Osteocyte (in vitro differentiated cells): ENCODE measurements around the gene LRRC4C. TPM values are rescaled to one million over a fixed set of nuclear protein-coding genes. Genes with fewer than 3 reads are reported as not detected.

Experiments
- DNase-seq: peaks from one replicate; pipeline ENCODE4 v3.0.0; 2021; ENCODE audit warnings: mixed read lengths; ENCODE audit not compliant: unreplicated experiment; ENCODE audit errors: extremely low spot score
- H3K27ac Mint-ChIP-seq: one replicate; pipeline ENCODE4 v1.8.0; 2021; ENCODE audit warnings: mild to moderate bottlenecking, mixed read lengths; ENCODE audit not compliant: unreplicated experiment
- H3K27me3 Mint-ChIP-seq: one replicate; pipeline ENCODE4 v1.8.0; 2021; ENCODE audit warnings: mixed read lengths; ENCODE audit not compliant: unreplicated experiment
- H3K36me3 Mint-ChIP-seq: one replicate; pipeline ENCODE4 v1.8.0; 2021; ENCODE audit warnings: mixed read lengths; ENCODE audit not compliant: unreplicated experiment
- H3K4me1 Mint-ChIP-seq: one replicate; pipeline ENCODE4 v1.8.0; 2021; ENCODE audit warnings: mixed read lengths; ENCODE audit not compliant: unreplicated experiment
- H3K4me3 Mint-ChIP-seq: one replicate; pipeline ENCODE4 v1.8.0; 2021; ENCODE audit warnings: mild to moderate bottlenecking, moderate library complexity, mixed read lengths; ENCODE audit not compliant: unreplicated experiment
- H3K9me3 Mint-ChIP-seq: one replicate; pipeline ENCODE4 v1.8.0; 2021; ENCODE audit warnings: mixed read lengths; ENCODE audit not compliant: unreplicated experiment
- total RNA-seq: library from RNA; stranded (reverse); gene quantifications from 2 replicates; pipeline ENCODE4 v1.2.1, GENCODE V29; 2021
- TF ChIP-seq, protein P1 (sequence below): fragments of 200-600 bp; sonication (generic); IDR thresholded peaks from 2 replicates; pipeline ENCODE4 v1.5.0; 2021; ENCODE audit warnings: antibody characterized with exemption, mild to moderate bottlenecking, moderate library complexity

LRRC4C gene
- total RNA-seq, 1 donor from 2014 or later: 0.16 TPM

DNA sequence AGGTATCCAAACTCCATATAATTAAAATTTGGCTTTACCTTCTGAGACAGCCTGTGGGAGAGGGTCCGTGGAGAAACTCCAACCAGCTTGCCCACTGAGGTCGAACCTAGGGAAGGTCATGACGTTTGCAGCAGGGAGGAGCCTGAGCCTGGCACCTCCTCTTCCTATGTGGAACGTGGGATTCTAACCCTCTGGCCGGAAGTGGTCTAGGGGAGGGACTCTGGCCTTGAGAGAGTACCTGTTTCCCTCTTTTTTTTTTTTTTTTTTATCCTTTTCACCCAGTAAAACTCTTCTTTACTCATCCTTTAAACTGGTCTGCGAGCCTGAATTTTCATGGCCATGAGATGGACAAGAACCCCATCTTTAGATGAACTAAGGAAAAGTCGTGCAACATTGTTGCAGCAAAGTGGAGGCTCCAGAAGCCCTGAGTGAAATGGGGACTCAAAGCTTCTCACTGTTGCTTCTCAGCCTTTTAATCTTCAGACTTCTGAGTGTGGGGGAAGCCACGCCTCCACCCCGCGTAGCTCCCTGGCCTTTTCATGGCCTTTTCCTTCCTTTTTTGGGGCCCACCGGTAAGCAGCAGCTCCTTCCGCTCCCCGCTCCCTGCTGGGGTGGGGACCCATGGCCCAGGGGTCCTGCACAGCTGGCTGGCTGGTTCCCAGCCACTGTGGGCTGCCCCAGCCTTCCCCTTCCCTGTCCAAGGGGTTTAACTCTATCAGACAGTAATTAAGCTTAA, 1359.9 kb downstream of the LRRC4C start:
- Mint-ChIP-seq H3K9me3 (peaks cover 14% of the 10 kb centered on the region), H3K27me3 (no peaks in the 10 kb centered on the region), H3K27ac (no peak overlapping the region), H3K36me3 (no peaks in the 10 kb centered on the region), H3K4me1 (no peaks in the 10 kb centered on the region), H3K4me3 (no peak overlapping the region)
- DNase-seq: no peak
- TF ChIP-seq, protein P1, sequence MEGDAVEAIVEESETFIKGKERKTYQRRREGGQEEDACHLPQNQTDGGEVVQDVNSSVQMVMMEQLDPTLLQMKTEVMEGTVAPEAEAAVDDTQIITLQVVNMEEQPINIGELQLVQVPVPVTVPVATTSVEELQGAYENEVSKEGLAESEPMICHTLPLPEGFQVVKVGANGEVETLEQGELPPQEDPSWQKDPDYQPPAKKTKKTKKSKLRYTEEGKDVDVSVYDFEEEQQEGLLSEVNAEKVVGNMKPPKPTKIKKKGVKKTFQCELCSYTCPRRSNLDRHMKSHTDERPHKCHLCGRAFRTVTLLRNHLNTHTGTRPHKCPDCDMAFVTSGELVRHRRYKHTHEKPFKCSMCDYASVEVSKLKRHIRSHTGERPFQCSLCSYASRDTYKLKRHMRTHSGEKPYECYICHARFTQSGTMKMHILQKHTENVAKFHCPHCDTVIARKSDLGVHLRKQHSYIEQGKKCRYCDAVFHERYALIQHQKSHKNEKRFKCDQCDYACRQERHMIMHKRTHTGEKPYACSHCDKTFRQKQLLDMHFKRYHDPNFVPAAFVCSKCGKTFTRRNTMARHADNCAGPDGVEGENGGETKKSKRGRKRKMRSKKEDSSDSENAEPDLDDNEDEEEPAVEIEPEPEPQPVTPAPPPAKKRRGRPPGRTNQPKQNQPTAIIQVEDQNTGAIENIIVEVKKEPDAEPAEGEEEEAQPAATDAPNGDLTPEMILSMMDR: no peak

DNA sequence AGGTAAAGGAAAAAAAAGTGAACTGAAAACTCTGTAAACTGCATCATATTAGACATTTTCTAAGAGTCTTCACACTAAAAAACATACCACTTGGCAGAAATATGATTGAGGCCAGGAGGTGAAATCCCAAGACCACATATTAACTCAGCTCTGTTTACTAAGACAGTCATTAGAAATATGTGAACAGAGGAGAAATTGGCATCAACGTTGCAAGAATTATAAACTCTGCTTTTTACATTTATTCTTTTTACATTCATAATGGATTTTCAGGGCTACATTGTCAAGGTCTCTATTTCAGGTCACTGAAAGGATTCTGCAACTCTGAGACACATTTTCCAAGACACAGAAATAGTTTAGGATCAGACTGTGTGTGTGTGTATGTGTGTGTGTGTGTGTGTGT, 1364.0 kb downstream of the LRRC4C start:
- no peaks in the 10 kb centered on the region for H3K4me1 Mint-ChIP-seq
- no peak overlapping the region for H3K4me3 Mint-ChIP-seq
- H3K27ac Mint-ChIP-seq: no peak overlapping the region
- no peak for DNase-seq
- H3K36me3 Mint-ChIP-seq: no peaks in the 10 kb centered on the region
- H3K27me3 Mint-ChIP-seq: no peaks in the 10 kb centered on the region
- peaks cover 16% of the 10 kb centered on the region for H3K9me3 Mint-ChIP-seq
- TF ChIP-seq, protein P1: no peak

DNA sequence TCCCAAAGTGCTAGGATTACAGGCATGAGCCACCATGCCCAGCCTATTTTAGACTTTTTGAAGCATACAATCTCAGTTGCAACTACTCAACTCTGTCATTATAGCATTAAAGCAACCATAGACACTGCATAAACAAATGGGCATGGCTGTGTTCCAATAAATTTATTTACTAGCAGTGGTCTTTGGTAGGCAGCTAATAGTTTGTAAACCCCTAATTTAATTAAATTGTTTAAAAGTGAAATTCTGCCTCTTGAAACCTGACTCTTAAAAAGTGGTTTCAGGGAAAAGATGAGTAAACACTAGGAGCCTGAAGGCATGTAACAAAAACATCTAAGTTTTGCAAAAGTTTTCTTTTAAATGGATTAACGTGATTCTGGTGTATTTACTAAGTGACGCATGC, 1364.5 kb downstream of the LRRC4C start:
- TF ChIP-seq, protein P1: no peak
- Mint-ChIP-seq H3K27ac (no peak overlapping the region), H3K9me3 (peaks cover 16% of the 10 kb centered on the region), H3K4me3 (no peak overlapping the region), H3K4me1 (no peaks in the 10 kb centered on the region), H3K36me3 (no peaks in the 10 kb centered on the region), H3K27me3 (no peaks in the 10 kb centered on the region)
- no peak for DNase-seq

DNA sequence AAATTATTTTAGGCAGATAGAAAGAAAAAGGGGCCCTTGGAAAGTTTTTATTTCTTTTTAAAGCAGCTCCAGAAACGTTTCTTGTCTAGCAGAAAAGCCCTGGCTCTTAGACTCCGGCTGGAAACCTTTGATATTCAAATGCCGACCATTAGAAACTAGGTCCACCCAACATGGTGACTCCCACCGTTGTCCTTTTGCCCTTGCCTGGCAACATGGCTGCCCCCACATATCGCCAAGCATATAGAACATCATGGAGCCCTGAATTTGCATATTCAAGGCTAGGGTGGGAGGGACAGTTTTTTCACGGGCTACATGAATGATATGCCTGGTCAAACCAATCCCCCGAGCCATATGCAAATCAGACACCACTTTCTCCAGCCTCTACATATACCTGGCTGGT, 1379.0 kb downstream of the LRRC4C start:
- no peaks in the 10 kb centered on the region for H3K4me1 Mint-ChIP-seq
- TF ChIP-seq, protein P1: no peak
- no peak overlapping the region for H3K27ac Mint-ChIP-seq
- no peak for DNase-seq
- H3K27me3 Mint-ChIP-seq: no peaks in the 10 kb centered on the region
- H3K9me3 Mint-ChIP-seq: peaks cover 36% of the 10 kb centered on the region
- H3K36me3 Mint-ChIP-seq: no peaks in the 10 kb centered on the region
- H3K4me3 Mint-ChIP-seq: no peak overlapping the region
